HCT116 (cell line): ENCODE measurements around the gene KRT79.

Source experiments
- EZH2 ChIP-seq: fragments of 200-600 bp; sonication (generic); IDR thresholded peaks from 2 replicates; pipeline ENCODE4 v1.6.1; 2017; ENCODE audit warnings: antibody characterized with exemption, mixed run types
- EZH2phosphoT487 ChIP-seq: fragments of 200-600 bp; IDR thresholded peaks from 2 replicates; pipeline ENCODE4 v1.6.1; 2018; ENCODE audit warnings: antibody characterized with exemption, borderline replicate concordance

DNA sequence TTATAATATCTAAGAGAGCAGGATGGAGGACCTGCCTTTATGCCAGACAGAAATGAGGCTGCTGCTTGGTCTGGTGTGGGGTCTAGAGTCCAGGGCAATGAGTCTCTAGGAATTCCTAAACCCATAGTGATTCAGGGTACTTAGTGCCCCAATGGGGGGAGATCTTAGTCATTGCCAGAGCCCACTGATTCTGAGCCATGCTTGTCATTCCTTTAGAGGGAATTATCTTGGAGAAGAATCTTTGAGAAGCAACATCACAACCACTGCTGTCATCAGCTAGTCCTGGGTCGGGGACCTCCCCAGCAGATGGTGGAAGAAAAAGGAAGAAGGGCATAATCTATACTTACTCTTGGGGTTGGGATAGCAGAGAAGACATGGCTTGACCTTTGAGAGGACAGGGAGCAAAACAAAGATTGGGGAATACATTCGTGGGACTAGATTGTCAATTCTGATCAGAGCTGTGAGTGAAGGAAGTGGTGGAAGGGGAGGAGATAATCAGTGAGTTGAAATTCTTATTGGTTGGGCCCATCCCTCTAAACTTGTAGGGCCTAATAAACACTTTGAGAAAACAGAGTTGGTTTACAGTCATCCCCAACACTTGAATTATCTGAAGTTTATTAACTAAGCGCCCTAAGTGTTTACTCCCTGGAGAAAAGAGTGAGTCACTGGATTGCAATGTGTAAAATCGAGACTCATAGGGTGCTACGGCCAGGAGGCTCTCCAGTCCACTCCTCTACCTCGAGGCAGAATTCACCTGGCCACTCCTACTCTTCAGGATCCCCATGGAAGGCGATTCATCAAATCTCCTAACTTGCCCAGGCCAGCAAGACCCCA is 35.2 kb downstream of the KRT79 start:
- TF ChIP-seq EZH2phosphoT487 (no peak), EZH2 (no peak)
